ENCODE measurements around the gene ELOVL3. TPM values are rescaled to one million over a fixed set of nuclear protein-coding genes. Genes with fewer than 3 reads are reported as not detected.
A peak's percentile ranks its signal among the peaks of the same experiment; 100 is the strongest.

ELOVL3 gene
- total and polyA plus RNA-seq, 2 experiments from 2014 or later = 0.59 TPM; not detected in 1

- Histone ChIP-seq H2AFZ (peak overlapping the region; percentile 95), H3F3A (replicated peaks; ENCODE audit: low read depth) (peaks cover 5% of the 10 kb centered on the region), H3K27me3 (ENCODE audit: insufficient read depth) (peaks cover 79% of the 10 kb centered on the region), H3K4me2 (peak overlapping the region; percentile 69), H3K4me1 (ENCODE audit: insufficient read depth) (peaks cover 4% of the 10 kb centered on the region; the same call in 1 of the 2 replicates), H3K27ac (ENCODE audit: low read depth) (no peak overlapping the region), H4K20me1 (replicated peaks; ENCODE audit: insufficient read depth) (peaks cover 10% of the 10 kb centered on the region; the same call in 1 of the 2 replicates), H3K4me3 (peak overlapping the region; percentile 47; the same call in 1 of the 2 replicates), H3K36me3 (ENCODE audit: insufficient read depth) (no peaks in the 10 kb centered on the region), H3K79me2 (replicated peaks; ENCODE audit: insufficient read depth) (no peaks in the 10 kb centered on the region), H3K9me2 (ENCODE audit: insufficient read depth) (no peaks in the 10 kb centered on the region)
- Mint-ChIP-seq H3K27ac (no peak overlapping the region), H3K27me3 (ENCODE audit: insufficient read depth, low read depth, poor library complexity) (peaks cover 61% of the 10 kb centered on the region), H3K9me3 (peaks cover 2% of the 10 kb centered on the region; the same call in 1 of the 3 replicates), H3K4me3 (peak overlapping the region; percentile 68), H3K4me1 (peaks cover 5% of the 10 kb centered on the region; the same call in 2 of the 3 replicates), H3K36me3 (ENCODE audit: low read depth) (no peaks in the 10 kb centered on the region)
- no peak for ATAC-seq
- DNase-seq (ENCODE audit: low spot score) = no peak
- TF ChIP-seq ETS1 (IDR thresholded peaks at IDR 0.05) = no peak
Observed at GRCh38 chr10:102226542-102226870, 407 bp downstream of the ELOVL3 start.

- Histone ChIP-seq H2AFZ (no peak overlapping the region), H3K27me3 (ENCODE audit: insufficient read depth) (peaks cover 85% of the 10 kb centered on the region), H3K4me1 (ENCODE audit: insufficient read depth) (peaks cover 4% of the 10 kb centered on the region; the same call in 1 of the 2 replicates), H3K4me3 (no peak overlapping the region), H4K20me1 (replicated peaks; ENCODE audit: insufficient read depth) (peaks cover 10% of the 10 kb centered on the region; the same call in 1 of the 2 replicates), H3K9me2 (ENCODE audit: insufficient read depth) (no peaks in the 10 kb centered on the region), H3F3A (replicated peaks; ENCODE audit: low read depth) (peaks cover 5% of the 10 kb centered on the region), H3K4me2 (no peak overlapping the region), H3K36me3 (ENCODE audit: insufficient read depth) (no peaks in the 10 kb centered on the region), H3K27ac (ENCODE audit: low read depth) (no peak overlapping the region), H3K79me2 (replicated peaks; ENCODE audit: insufficient read depth) (no peaks in the 10 kb centered on the region)
- H3K27me3 Mint-ChIP-seq (ENCODE audit: insufficient read depth, low read depth, poor library complexity) = peaks cover 67% of the 10 kb centered on the region
- no peak overlapping the region for H3K4me3 Mint-ChIP-seq
- no peak for ATAC-seq
- H3K9me3 Mint-ChIP-seq = peaks cover 2% of the 10 kb centered on the region; the same call in 1 of the 3 replicates
- no peaks in the 10 kb centered on the region for H3K36me3 Mint-ChIP-seq (ENCODE audit: low read depth)
- no peak overlapping the region for H3K27ac Mint-ChIP-seq
- no peak for DNase-seq (ENCODE audit: low spot score)
- peaks cover 5% of the 10 kb centered on the region; the same call in 2 of the 3 replicates for H3K4me1 Mint-ChIP-seq
- TF ChIP-seq STAT1 (IDR thresholded peaks at IDR 0.05; ENCODE audit: unreplicated experiment) (no peak), ZNF114 (CRISPR knock-in tag; IDR thresholded peaks at IDR 0.05) (no peak), ZNF331 (CRISPR knock-in tag; IDR thresholded peaks at IDR 0.05; ENCODE audit: low read depth) (no peak), EZH2phosphoT487 (IDR thresholded peaks at IDR 0.05; ENCODE audit: unreplicated experiment) (no peak), ZNF462 (CRISPR knock-in tag; IDR thresholded peaks at IDR 0.05) (no peak), CTCF (conservative IDR thresholded peaks at IDR 0.05; ENCODE audit: low read depth in 2 of 2) (no peak), POLR2AphosphoS5 (IDR thresholded peaks at IDR 0.05; ENCODE audit: low read depth) (no peak), CREB1 (CRISPR knock-in tag; IDR thresholded peaks at IDR 0.05; ENCODE audit: low read depth) (no peak), EZH2 (IDR thresholded peaks at IDR 0.05; ENCODE audit: low read depth, unreplicated experiment) (no peak), NANOG (IDR thresholded peaks at IDR 0.05; ENCODE audit: borderline replicate concordance) (no peak), JUNB (IDR thresholded peaks at IDR 0.05; ENCODE audit: unreplicated experiment) (no peak), ETS1 (IDR thresholded peaks at IDR 0.05) (no peak)
Observed at GRCh38 chr10:102227050-102227449, 951 bp downstream of the ELOVL3 start.

Data from GM23338 (cell line).